GM12878 (cell line): ENCODE measurements around the gene NKX2-2. TPM values are rescaled to one million over a fixed set of nuclear protein-coding genes. Genes with fewer than 3 reads are reported as not detected.

Source experiments
- ATAC-seq: fragments of 200-7000 bp; cut with Tn5 transposase; 3 replicates; pipeline ENCODE4 v1.9.1; 2020; ENCODE audit warnings: mild to moderate bottlenecking, moderate library complexity
- BruUV-seq: library from RNA; stranded (reverse); fragments of 400-500 nt; replicated peaks from 2 replicates; lab custom pipeline; 2021; lab: Mats Ljungman, UMichigan
- CTCF ChIA-PET: fragments of 300-600 bp; sonication (Branson Sonifier 250); formaldehyde crosslinking; extraction: SDS; loops from one replicate; lab custom pipeline; 2021; ENCODE audit warnings: inconsistent platforms; lab: Yijun Ruan, JAX
- POLR2A ChIA-PET: fragments of 350-600 bp; formaldehyde crosslinking; extraction: SDS; loops from one replicate; lab custom pipeline; 2021; ENCODE audit warnings: inconsistent platforms; lab: Charles Lee
- RAD21 ChIA-PET: fragments of 300-600 bp; sonication (Branson Sonifier 250); formaldehyde crosslinking; loops from one replicate; lab custom pipeline; 2023; ENCODE audit warnings: antibody characterized with exemption; ENCODE audit not compliant: unreplicated experiment; lab: Charles Lee
- SMC1A ChIA-PET: fragments of 300-600 bp; sonication (Branson Sonifier 250); formaldehyde crosslinking; loops from one replicate; lab custom pipeline; 2023; ENCODE audit not compliant: unreplicated experiment, uncharacterized antibody; lab: Charles Lee
- DNase-seq: peaks from one replicate; pipeline ENCODE4 v3.0.0-alpha.2; 2011; ENCODE audit warnings: low read depth, low spot score
- FAIRE-seq: peaks from 3 replicates; lab custom pipeline; 2011; peaks lifted over from hg19 to GRCh38; lab: Jason Lieb, UNC
- H2AFZ ChIP-seq: 2 replicates; pipeline ENCODE4 v1.6.0; 2011; ENCODE audit warnings: low read depth, low read length, control low read depth; ENCODE audit not compliant: control insufficient read depth
- H3K27ac ChIP-seq: 2 replicates; pipeline ENCODE4 v1.5.1; 2011; ENCODE audit warnings: control low read depth; ENCODE audit not compliant: control insufficient read depth, insufficient read depth
- H3K27me3 ChIP-seq, 2 experiments: replicated peaks in 1 of 2; 2 replicates each; pipeline versions ENCODE4 v1.6.0 to v1.6.1; 2011; ENCODE audit warnings: low read length in 1 of 2; ENCODE audit not compliant: control insufficient read depth in 2 of 2, insufficient read depth in 2 of 2
- H3K36me3 ChIP-seq, 2 experiments: 2 replicates each; pipeline ENCODE4 v1.5.1; 2011; ENCODE audit warnings: low read length in 1 of 2; ENCODE audit not compliant: control insufficient read depth in 2 of 2, insufficient read depth in 2 of 2
- H3K4me1 ChIP-seq: 2 replicates; pipeline ENCODE4 v1.6.1; 2011; ENCODE audit warnings: mild to moderate bottlenecking, low read length, moderate library complexity, mixed read lengths; ENCODE audit not compliant: control insufficient read depth, insufficient read depth
- H3K4me2 ChIP-seq: 2 replicates; pipeline ENCODE4 v1.6.0; 2011; ENCODE audit warnings: control low read depth; ENCODE audit not compliant: control insufficient read depth, insufficient read depth
- H3K4me3 ChIP-seq: fragments of 200-600 bp; sonication (generic); 2 replicates; pipeline ENCODE4 v1.5.1; 2016
- H3K79me2 ChIP-seq: 2 replicates; pipeline ENCODE4 v1.6.0; 2011; ENCODE audit warnings: low read length; ENCODE audit not compliant: control insufficient read depth, insufficient read depth
- H3K9ac ChIP-seq: 2 replicates; pipeline ENCODE4 v1.8.0; 2011; ENCODE audit warnings: low read length, control low read depth, mixed read lengths; ENCODE audit not compliant: control insufficient read depth, insufficient read depth
- H3K9me3 ChIP-seq: replicated peaks from 3 replicates; pipeline ENCODE4 v1.5.1; 2011; ENCODE audit warnings: mild to moderate bottlenecking, low read length; ENCODE audit not compliant: control insufficient read depth, insufficient read depth
- H4K20me1 ChIP-seq: 2 replicates; pipeline ENCODE4 v1.6.0; 2011; ENCODE audit not compliant: control insufficient read depth, insufficient read depth
- CBX5 ChIP-seq: sonication (generic); IDR thresholded peaks from 2 replicates; pipeline ENCODE4 v1.6.1; 2016; ENCODE audit warnings: low read depth, moderate library complexity, mild to moderate bottlenecking, inconsistent platforms
- DPF2 ChIP-seq: fragments of 450-650 bp; IDR thresholded peaks from 2 replicates; pipeline ENCODE4 v1.6.1; 2017; ENCODE audit warnings: mild to moderate bottlenecking
- FOS ChIP-seq: IDR thresholded peaks from 3 replicates; pipeline ENCODE4 v1.6.1; 2011; ENCODE audit warnings: borderline replicate concordance; ENCODE audit not compliant: insufficient read length; ENCODE audit errors: extremely low read depth
- IKZF2 ChIP-seq, 2 experiments: fragments of 450-650 bp; IDR thresholded peaks; 2 replicates each; pipeline ENCODE4 v1.6.1; 2017; ENCODE audit warnings: mild to moderate bottlenecking in 2 of 2, moderate library complexity in 2 of 2
- KAT2A ChIP-seq: conservative IDR thresholded peaks from 2 replicates; pipeline ENCODE4 v1.6.1; 2011; ENCODE audit warnings: low read depth, low read length; ENCODE audit not compliant: control insufficient read depth
- NBN ChIP-seq: fragments of 450-650 bp; IDR thresholded peaks from 2 replicates; pipeline ENCODE4 v1.6.1; 2016
- PKNOX1 ChIP-seq: fragments of 450-650 bp; IDR thresholded peaks from 2 replicates; pipeline ENCODE4 v1.6.1; 2016; ENCODE audit warnings: mild to moderate bottlenecking
- POLR2AphosphoS5 ChIP-seq: IDR thresholded peaks from 2 replicates; pipeline ENCODE4 v1.6.1; 2011; ENCODE audit warnings: mild to moderate bottlenecking, low read length, inconsistent platforms
- RB1 ChIP-seq: fragments of 450-650 bp; formaldehyde crosslinking; IDR thresholded peaks from 2 replicates; pipeline ENCODE4 v1.6.1; 2017; ENCODE audit warnings: mild to moderate bottlenecking, borderline replicate concordance
- SP1 ChIP-seq: IDR thresholded peaks from one replicate; pipeline ENCODE4 v1.6.1; 2011; ENCODE audit warnings: low read depth, low read length
- TAF1 ChIP-seq: IDR thresholded peaks from 2 replicates; pipeline ENCODE4 v1.6.1; 2011; ENCODE audit warnings: mild to moderate bottlenecking, low read depth, low read length, borderline replicate concordance
- TBL1XR1 ChIP-seq: IDR thresholded peaks from 2 replicates; pipeline ENCODE4 v1.6.1; 2012; ENCODE audit warnings: low read depth, low read length, improper control_type of control experiment
- TCF12 ChIP-seq: IDR thresholded peaks from 2 replicates; pipeline ENCODE4 v1.6.1; 2011; ENCODE audit warnings: low read depth, mild to moderate bottlenecking, low read length
- WGBS: methylation state at CpG from one replicate; pipeline ENCODE4 v1.1.6; 2016; ENCODE audit warnings: low lambda C conversion rate; ENCODE audit not compliant: insufficient replicate concordance, insufficient coverage; ENCODE audit errors: missing lambda C conversion rate; 5-methylcytosine and 5-hydroxymethylcytosine counted together
- in situ Hi-C: fragments of 300-500 bp; cut with MboI; formaldehyde crosslinking; loops from 9 replicates; pipeline ENCODE4 v1.14.3; 2018; ENCODE audit warnings: mixed read lengths
- intact Hi-C: fragments of 100-400 bp; cut with micrococcal nuclease; formaldehyde crosslinking; loops from one replicate; pipeline ENCODE4 v1.14.2; 2022; ENCODE audit not compliant: unreplicated experiment
- polyA plus RNA-seq, 11 experiments: library from polyadenylated mRNA; depleted of rRNA in 4 of 11; unstranded in 6 of 11; stranded (reverse) in 5 of 11; fragments of >200 nt; fragmentation: Nextera tagmentation in 4 of 11; fragmentation: Illumina TruSeq in 1 of 11; extraction: Ambion mirVana in 4 of 11; extraction: Trizol in 1 of 11; gene quantifications; 1 replicate in 1 of 11; 2 replicates in 10 of 11; pipeline versions ENCODE4 v1.2.1 to v1.2.3, GENCODE V29; 2011 to 2016; ENCODE audit warnings: inconsistent platforms in 2 of 11, missing spikeins in 2 of 11, low read depth in 1 of 11
- total RNA-seq, 4 experiments: library from RNA; depleted of rRNA in 3 of 4; stranded (reverse); fragments of >200 nt in 3 of 4; fragmentation: Illumina TruSeq in 1 of 4; extraction: Trizol in 1 of 4; gene quantifications; 2 replicates each; pipeline versions ENCODE4 v1.2.1 to v1.2.3, GENCODE V29; 2013 to 2021
- TF ChIP-seq, protein P1 (sequence below): fragments of 450-650 bp; IDR thresholded peaks from 2 replicates; pipeline ENCODE4 v1.6.1; 2017; ENCODE audit warnings: mild to moderate bottlenecking, moderate library complexity
- TF ChIP-seq, protein P2 (sequence below): IDR thresholded peaks from 2 replicates; pipeline ENCODE4 v1.6.1; 2011; ENCODE audit warnings: borderline replicate concordance, low read depth, mild to moderate bottlenecking, moderate library complexity, mixed read lengths, low read length; ENCODE audit not compliant: insufficient read depth; ENCODE audit errors: extremely low read length

NKX2-2 gene
- total and polyA plus RNA-seq, 10 of the 15 experiments (the other 5 are each of a cell fraction or from before 2014, with no cell fraction given): not detected

GRCh38 chr20:21507400-21508229 is 6.2 kb downstream of the NKX2-2 start:
- BruUV-seq: no TSS peak
- in situ Hi-C loops (loop anchor here (10.0 kb wide), 1 partner anchor 463 kb away; no protein-coding TSS in a partner anchor), intact Hi-C loops (loop anchor here (10.0 kb wide), 2 partner anchors 113 to 843 kb away; partner anchors contain the start of gene NKX2-4)
- H3K79me2 ChIP-seq: no peaks in the 10 kb centered on the region
- no peak overlapping the region for H3K27ac ChIP-seq
- H3K36me3 ChIP-seq: no peaks in the 10 kb centered on the region
- ChIA-PET POLR2A (no interaction called here), SMC1A (interaction anchor here (0.9 kb wide), 1 partner anchor 65 kb away, joined by 3 read pairs; no protein-coding TSS in a partner anchor), CTCF (interaction anchor here (0.5 to 4.2 kb wide), 9 partner anchors 59 to 647 kb away, joined by 3 to 31 read pairs (median 4); no protein-coding TSS in a partner anchor), RAD21 (interaction anchor here (1.3 kb wide), 1 partner anchor 645 kb away, joined by 3 read pairs; no protein-coding TSS in a partner anchor)
- FAIRE-seq (no peak), ATAC-seq (no peak), DNase-seq (no peak)
- no peak overlapping the region for H3K4me3 ChIP-seq
- no peak overlapping the region for H2AFZ ChIP-seq
- WGBS: 63% methylated on average over 44 of the region's 44 CpGs
- no peaks in the 10 kb centered on the region for H4K20me1 ChIP-seq
- peaks cover 17 to 33% of the 10 kb centered on the region in 2 experiments for H3K27me3 ChIP-seq
- H3K4me2 ChIP-seq: no peak overlapping the region
- no peak overlapping the region for H3K9ac ChIP-seq
- H3K9me3 ChIP-seq: no peaks in the 10 kb centered on the region; the same call in 2 of the 3 replicates
- peaks cover 12% of the 10 kb centered on the region for H3K4me1 ChIP-seq
- TF ChIP-seq TCF12 (no peak), SP1 (no peak), PKNOX1 (no peak), DPF2 (no peak), FOS (no peak), TAF1 (no peak), CBX5 (no peak), RB1 (no peak), POLR2AphosphoS5 (no peak), KAT2A (no peak), IKZF2 (IDR thresholded peaks at IDR 0.05) (no peak), NBN (no peak), TBL1XR1 (no peak)
- TF ChIP-seq, protein P1, sequence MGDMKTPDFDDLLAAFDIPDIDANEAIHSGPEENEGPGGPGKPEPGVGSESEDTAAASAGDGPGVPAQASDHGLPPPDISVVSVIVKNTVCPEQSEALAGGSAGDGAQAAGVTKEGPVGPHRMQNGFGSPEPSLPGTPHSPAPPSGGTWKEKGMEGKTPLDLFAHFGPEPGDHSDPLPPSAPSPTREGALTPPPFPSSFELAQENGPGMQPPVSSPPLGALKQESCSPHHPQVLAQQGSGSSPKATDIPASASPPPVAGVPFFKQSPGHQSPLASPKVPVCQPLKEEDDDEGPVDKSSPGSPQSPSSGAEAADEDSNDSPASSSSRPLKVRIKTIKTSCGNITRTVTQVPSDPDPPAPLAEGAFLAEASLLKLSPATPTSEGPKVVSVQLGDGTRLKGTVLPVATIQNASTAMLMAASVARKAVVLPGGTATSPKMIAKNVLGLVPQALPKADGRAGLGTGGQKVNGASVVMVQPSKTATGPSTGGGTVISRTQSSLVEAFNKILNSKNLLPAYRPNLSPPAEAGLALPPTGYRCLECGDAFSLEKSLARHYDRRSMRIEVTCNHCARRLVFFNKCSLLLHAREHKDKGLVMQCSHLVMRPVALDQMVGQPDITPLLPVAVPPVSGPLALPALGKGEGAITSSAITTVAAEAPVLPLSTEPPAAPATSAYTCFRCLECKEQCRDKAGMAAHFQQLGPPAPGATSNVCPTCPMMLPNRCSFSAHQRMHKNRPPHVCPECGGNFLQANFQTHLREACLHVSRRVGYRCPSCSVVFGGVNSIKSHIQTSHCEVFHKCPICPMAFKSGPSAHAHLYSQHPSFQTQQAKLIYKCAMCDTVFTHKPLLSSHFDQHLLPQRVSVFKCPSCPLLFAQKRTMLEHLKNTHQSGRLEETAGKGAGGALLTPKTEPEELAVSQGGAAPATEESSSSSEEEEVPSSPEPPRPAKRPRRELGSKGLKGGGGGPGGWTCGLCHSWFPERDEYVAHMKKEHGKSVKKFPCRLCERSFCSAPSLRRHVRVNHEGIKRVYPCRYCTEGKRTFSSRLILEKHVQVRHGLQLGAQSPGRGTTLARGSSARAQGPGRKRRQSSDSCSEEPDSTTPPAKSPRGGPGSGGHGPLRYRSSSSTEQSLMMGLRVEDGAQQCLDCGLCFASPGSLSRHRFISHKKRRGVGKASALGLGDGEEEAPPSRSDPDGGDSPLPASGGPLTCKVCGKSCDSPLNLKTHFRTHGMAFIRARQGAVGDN: no peak
- TF ChIP-seq, protein P2, sequence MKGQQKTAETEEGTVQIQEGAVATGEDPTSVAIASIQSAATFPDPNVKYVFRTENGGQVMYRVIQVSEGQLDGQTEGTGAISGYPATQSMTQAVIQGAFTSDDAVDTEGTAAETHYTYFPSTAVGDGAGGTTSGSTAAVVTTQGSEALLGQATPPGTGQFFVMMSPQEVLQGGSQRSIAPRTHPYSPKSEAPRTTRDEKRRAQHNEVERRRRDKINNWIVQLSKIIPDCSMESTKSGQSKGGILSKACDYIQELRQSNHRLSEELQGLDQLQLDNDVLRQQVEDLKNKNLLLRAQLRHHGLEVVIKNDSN: no peak
